ENCODE measurements around the gene ARMC5.

ARMC5 gene

DNA sequence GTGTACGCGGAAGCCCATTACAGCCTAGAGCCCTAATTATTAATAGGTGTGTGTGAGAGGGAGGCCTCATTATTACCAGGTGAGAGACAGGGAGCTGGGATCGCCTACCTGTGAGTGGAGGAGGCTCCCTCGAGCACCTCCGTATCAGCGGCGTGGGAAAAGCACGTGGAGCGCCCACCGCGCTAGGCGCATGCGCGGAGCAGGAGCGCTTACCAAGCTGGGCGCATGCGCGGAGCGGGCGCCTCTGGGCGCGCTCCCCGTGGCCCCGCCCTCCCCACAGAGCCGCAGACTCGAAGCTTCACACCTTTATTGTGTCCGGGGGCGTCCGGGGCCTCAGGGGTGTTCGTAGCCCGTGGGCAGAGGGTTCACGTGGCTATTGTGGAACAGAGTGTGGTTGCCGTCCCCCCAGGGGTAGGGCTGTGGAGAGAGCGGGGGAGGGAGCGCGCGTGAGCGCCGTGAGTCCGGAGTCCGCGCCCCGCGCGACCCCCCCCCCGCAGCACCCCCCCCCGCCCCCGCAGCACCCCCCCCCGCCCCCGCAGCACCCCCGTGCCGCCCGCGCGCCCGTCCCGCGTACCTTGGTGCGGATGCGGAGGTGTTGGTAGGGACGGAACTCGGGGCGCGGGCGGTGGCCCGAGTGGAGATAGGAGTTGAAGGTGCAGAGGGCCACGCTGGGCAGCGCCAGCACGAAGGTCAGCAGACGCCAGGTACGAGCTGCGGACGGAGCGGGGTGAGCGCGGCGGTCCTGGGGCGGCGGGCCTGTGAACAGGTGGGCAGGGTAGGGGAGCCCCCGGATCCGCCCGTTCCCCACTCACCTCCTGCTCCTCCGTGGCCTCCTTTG lies 31.6 kb upstream of the ARMC5 start:
- H3K4me3 ChIP-seq (ENCODE audit: insufficient read length, low read depth) = no peak overlapping the region

DNA sequence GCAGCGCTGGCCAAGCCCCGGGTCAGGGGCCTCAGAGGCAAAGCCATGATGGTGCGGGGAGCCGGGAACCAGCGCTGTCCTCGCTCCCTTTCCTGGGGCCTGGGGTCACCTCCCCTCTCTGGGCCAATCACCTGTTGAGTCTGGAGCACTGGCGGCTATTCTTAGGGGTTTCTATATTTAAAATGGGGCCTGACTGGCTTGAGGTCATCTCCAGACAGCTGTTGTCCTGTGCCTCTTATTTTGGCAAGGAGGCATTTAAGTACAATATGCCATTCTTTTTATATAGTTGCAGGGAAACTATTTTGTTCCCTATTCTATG lies 31.1 kb upstream of the ARMC5 start, which contains the start of gene COX6A2:
Gene COX6A2, minus strand, starts transcription at position 82 of the 319 bp plus-strand sequence. Its CDS starts 35 bp downstream, at position 47.
- H3K4me3 ChIP-seq (ENCODE audit: insufficient read length, low read depth) = no peak within 1 kb of the TSS
- no peak for DNase-seq (ENCODE audit: low read depth, low spot score)
- TF ChIP-seq SUZ12 (IDR thresholded peaks at IDR 0.05; ENCODE audit: extremely low read depth, insufficient read depth, insufficient read length) (no peak), YY1 (IDR thresholded peaks at IDR 0.05; ENCODE audit: insufficient read depth, insufficient read length) (no peak), ZNF274 (IDR thresholded peaks at IDR 0.05; ENCODE audit: low read depth, low read length) (no peak)
- no peaks in the 10 kb centered on the region for H3K4me1 ChIP-seq (ENCODE audit: insufficient read depth, insufficient read length)
- H3K9me3 ChIP-seq (ENCODE audit: insufficient read depth, low read length) = no peaks in the 10 kb centered on the region
- no peak within 1 kb of the TSS for H3K9ac ChIP-seq (ENCODE audit: insufficient read length, low read depth)
- H3K36me3 ChIP-seq (ENCODE audit: insufficient read depth, insufficient read length, low read length) = no peaks in the 10 kb centered on the region
- H3K27me3 ChIP-seq (ENCODE audit: insufficient read depth, insufficient read length) = no peaks in the 10 kb centered on the region

More for the DNA sequence above, 31.6 kb upstream of the ARMC5 start:
- H3K36me3 ChIP-seq (ENCODE audit: insufficient read depth, insufficient read length, low read length) = no peaks in the 10 kb centered on the region
- H3K9me3 ChIP-seq (ENCODE audit: insufficient read depth, low read length) = no peaks in the 10 kb centered on the region
- no peaks in the 10 kb centered on the region for H3K27me3 ChIP-seq (ENCODE audit: insufficient read depth, insufficient read length)
- no peaks in the 10 kb centered on the region for H3K4me1 ChIP-seq (ENCODE audit: insufficient read depth, insufficient read length)
- no peak for TF ChIP-seq YY1 (IDR thresholded peaks at IDR 0.05; ENCODE audit: insufficient read depth, insufficient read length)
- TF ChIP-seq SUZ12 (IDR thresholded peaks at IDR 0.05; ENCODE audit: extremely low read depth, insufficient read depth, insufficient read length) = no peak
- no peak for TF ChIP-seq ZNF274 (IDR thresholded peaks at IDR 0.05; ENCODE audit: low read depth, low read length)
- peak; percentile 18 for DNase-seq (ENCODE audit: low read depth, low spot score)
- no peak overlapping the region for H3K9ac ChIP-seq (ENCODE audit: insufficient read length, low read depth)

DNA sequence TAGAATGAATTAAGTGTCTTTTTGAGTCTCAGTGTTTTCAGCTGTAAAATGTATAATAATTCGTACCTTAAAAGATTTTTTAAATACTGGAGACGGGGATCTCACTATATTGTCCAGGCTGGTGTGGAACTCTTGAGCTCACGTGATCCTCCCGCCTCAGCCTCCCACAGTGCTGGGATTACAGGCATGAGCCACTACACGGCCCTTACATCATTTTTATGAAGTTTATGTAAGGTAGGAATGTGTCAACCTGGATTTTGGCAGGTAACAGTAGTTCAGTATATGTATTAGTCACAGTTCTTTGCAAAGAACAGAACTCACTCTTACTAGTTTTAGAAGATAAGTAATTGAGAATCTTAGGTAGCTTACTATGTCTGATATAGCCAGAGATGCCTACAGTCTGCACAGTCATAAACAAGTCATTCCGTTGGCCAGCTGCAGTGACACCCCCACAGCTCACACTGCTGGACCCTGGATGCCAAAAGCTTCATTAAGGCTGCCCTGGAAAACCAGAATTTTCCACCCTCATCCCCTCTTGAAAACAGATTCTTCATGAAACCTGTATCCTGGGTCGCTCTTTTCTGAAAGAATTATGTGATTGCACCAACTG lies 30.6 kb upstream of the ARMC5 start:
- DNase-seq (ENCODE audit: low read depth, low spot score) = no peak
- Histone ChIP-seq H3K4me3 (ENCODE audit: insufficient read length, low read depth) (no peak overlapping the region), H3K9ac (ENCODE audit: insufficient read length, low read depth) (no peak overlapping the region), H3K36me3 (ENCODE audit: insufficient read depth, insufficient read length, low read length) (no peaks in the 10 kb centered on the region), H3K27me3 (ENCODE audit: insufficient read depth, insufficient read length) (no peaks in the 10 kb centered on the region), H3K4me1 (ENCODE audit: insufficient read depth, insufficient read length) (no peaks in the 10 kb centered on the region), H3K9me3 (ENCODE audit: insufficient read depth, low read length) (no peaks in the 10 kb centered on the region)
- no peak for TF ChIP-seq ZNF274 (IDR thresholded peaks at IDR 0.05; ENCODE audit: low read depth, low read length)

DNA sequence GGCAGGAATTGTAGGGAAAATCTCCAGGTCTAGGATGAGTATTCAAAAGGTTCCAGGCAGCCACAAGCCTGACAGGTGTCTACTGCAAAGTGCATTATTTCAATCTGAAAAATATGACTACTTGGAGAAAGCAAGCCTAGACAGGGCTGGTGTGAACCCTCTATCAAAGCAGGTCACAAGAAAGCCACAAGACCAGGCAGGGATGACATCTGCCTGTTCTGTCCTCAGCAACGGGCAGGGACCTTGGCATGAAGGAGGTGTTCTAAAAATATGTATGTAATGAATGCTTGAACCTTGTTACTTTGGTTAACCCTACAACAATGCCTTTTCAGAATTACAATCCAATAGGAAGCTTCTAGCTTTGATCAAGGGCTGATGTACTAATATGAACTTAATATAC lies 30.0 kb upstream of the ARMC5 start:
- Histone ChIP-seq H3K4me1 (ENCODE audit: insufficient read depth, insufficient read length) (no peaks in the 10 kb centered on the region), H3K9ac (ENCODE audit: insufficient read length, low read depth) (no peak overlapping the region), H3K36me3 (ENCODE audit: insufficient read depth, insufficient read length, low read length) (no peaks in the 10 kb centered on the region), H3K9me3 (ENCODE audit: insufficient read depth, low read length) (no peaks in the 10 kb centered on the region), H3K4me3 (ENCODE audit: insufficient read length, low read depth) (no peak overlapping the region), H3K27me3 (ENCODE audit: insufficient read depth, insufficient read length) (no peaks in the 10 kb centered on the region)
- TF ChIP-seq ZNF274 (IDR thresholded peaks at IDR 0.05; ENCODE audit: low read depth, low read length) (no peak), YY1 (IDR thresholded peaks at IDR 0.05; ENCODE audit: insufficient read depth, insufficient read length) (no peak), SUZ12 (IDR thresholded peaks at IDR 0.05; ENCODE audit: extremely low read depth, insufficient read depth, insufficient read length) (no peak)
- no peak for DNase-seq (ENCODE audit: low read depth, low spot score)

DNA sequence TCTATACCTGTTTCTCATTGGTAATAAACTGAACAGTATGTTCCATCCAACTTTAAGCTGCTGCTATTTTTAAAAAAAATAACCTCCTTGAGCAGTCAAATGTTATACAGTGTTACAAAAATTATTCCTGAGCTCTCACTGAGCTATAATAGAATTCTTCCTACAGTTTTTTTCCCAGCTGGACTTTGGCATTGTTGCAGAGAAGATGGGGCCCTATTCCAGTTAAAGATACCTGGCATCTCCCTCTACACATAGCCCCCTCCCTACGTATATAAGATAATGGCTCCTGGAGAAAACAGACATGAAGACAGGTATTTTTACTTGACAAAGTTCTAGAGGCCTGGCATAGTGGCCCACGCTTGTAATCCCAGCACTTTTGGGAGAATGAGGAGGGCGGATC lies 29.5 kb upstream of the ARMC5 start:
- no peak overlapping the region for H3K4me3 ChIP-seq (ENCODE audit: insufficient read length, low read depth)
- TF ChIP-seq SUZ12 (IDR thresholded peaks at IDR 0.05; ENCODE audit: extremely low read depth, insufficient read depth, insufficient read length) (no peak), ZNF274 (IDR thresholded peaks at IDR 0.05; ENCODE audit: low read depth, low read length) (no peak), YY1 (IDR thresholded peaks at IDR 0.05; ENCODE audit: insufficient read depth, insufficient read length) (no peak)
- H3K27me3 ChIP-seq (ENCODE audit: insufficient read depth, insufficient read length) = no peaks in the 10 kb centered on the region
- H3K9ac ChIP-seq (ENCODE audit: insufficient read length, low read depth) = no peak overlapping the region
- DNase-seq (ENCODE audit: low read depth, low spot score) = no peak
- H3K9me3 ChIP-seq (ENCODE audit: insufficient read depth, low read length) = no peaks in the 10 kb centered on the region
- no peaks in the 10 kb centered on the region for H3K36me3 ChIP-seq (ENCODE audit: insufficient read depth, insufficient read length, low read length)
- H3K4me1 ChIP-seq (ENCODE audit: insufficient read depth, insufficient read length) = no peaks in the 10 kb centered on the region

DNA sequence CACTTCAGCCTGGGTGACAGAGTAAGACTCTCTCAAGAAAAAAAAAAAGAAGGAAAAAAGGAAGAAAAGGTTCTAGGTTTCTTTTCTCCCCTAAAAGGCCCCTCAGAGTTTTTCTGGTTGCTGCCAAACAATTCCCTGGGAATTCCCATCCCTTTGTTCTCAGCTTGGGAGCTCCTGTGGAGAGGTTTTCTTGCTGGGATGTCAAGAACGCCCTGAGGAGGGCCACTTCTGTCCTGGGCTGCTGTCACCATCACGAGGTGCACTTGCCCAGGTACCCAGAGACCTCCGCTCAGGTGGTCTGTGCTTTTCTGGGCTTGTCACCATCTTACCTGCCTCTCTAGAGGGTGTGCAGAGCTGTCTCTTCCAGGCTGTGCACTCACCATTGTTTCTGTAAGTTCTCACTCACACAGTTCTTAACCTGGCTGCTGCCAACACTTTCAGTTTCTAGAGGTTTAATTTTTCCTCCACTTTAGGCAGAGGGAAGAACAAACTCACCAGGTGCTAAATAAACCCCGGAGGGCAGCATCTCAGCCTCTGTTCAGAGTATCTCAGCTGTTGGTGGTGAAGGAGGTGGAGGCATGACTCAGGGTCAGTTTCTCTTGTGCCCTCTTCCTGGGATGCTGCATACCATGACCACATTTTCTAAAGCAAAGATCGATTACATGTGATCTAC lies 28.8 kb upstream of the ARMC5 start:
- H3K9ac ChIP-seq (ENCODE audit: insufficient read length, low read depth) = no peak overlapping the region
- no peak overlapping the region for H3K4me3 ChIP-seq (ENCODE audit: insufficient read length, low read depth)
- no peaks in the 10 kb centered on the region for H3K4me1 ChIP-seq (ENCODE audit: insufficient read depth, insufficient read length)
- no peak for DNase-seq (ENCODE audit: low read depth, low spot score)
- no peaks in the 10 kb centered on the region for H3K36me3 ChIP-seq (ENCODE audit: insufficient read depth, insufficient read length, low read length)
- H3K27me3 ChIP-seq (ENCODE audit: insufficient read depth, insufficient read length) = no peaks in the 10 kb centered on the region
- H3K9me3 ChIP-seq (ENCODE audit: insufficient read depth, low read length) = no peaks in the 10 kb centered on the region
- TF ChIP-seq SUZ12 (IDR thresholded peaks at IDR 0.05; ENCODE audit: extremely low read depth, insufficient read depth, insufficient read length) = no peak
